ENCODE data around the gene ATG4B.

GRCh38 chr2:241611062-241611461 lies 26.4 kb upstream of the ATG4B start:
- TF ChIP-seq CTCF (IDR thresholded peaks at IDR 0.05; ENCODE audit: insufficient read depth, low read length, poor library complexity, severe bottlenecking) = no peak
- TF ChIP-seq EZH2phosphoT487 (conservative IDR thresholded peaks at IDR 0.05; ENCODE audit: low read length) = no peak
